Right atrium auricular region (tissue), 2 donors: ENCODE results near the gene DCK. TPM values are rescaled to one million over a fixed set of nuclear protein-coding genes. Genes with fewer than 3 reads are reported as not detected.

Experiments
- DNase-seq: peaks from one replicate; pipeline ENCODE4 v3.0.0-alpha.2; 2019; ENCODE audit warnings: low spot score
- H3K27ac ChIP-seq, 2 donors: fragments of 200-600 bp; sonication (generic); 1 replicate in 1 of 2; 2 replicates in 1 of 2; pipeline ENCODE4 v1.5.1; 2016 to 2019
- H3K27me3 ChIP-seq, 2 donors: fragments of 200-600 bp; sonication (generic); one replicate each; pipeline versions ENCODE4 v1.5.1 to v1.6.0; 2017 to 2019
- H3K36me3 ChIP-seq: fragments of 200-600 bp; sonication (generic); one replicate; pipeline ENCODE4 v1.5.1; 2016
- H3K4me1 ChIP-seq, 2 donors: fragments of 200-600 bp; sonication (generic); one replicate each; pipeline versions ENCODE4 v1.5.1 to v1.6.0; 2017 to 2019
- H3K4me3 ChIP-seq, 2 donors: fragments of 200-600 bp; sonication (generic); 1 replicate in 1 of 2; 2 replicates in 1 of 2; pipeline ENCODE4 v1.5.1; 2017 to 2019; ENCODE audit warnings: mild to moderate bottlenecking in 1 of 2, moderate library complexity in 1 of 2
- H3K9me3 ChIP-seq, 2 donors: fragments of 200-600 bp; sonication (generic); one replicate each; pipeline ENCODE4 v1.5.1; 2019
- total RNA-seq, 2 donors: library from RNA; depleted of rRNA; stranded (reverse); fragments of >200 nt; gene quantifications; one replicate each; pipeline ENCODE4 v1.1.0, GENCODE V29; 2016
- TF ChIP-seq, protein P1 (sequence below), 2 donors: fragments of 200-600 bp; sonication (generic); IDR thresholded peaks; one replicate each; pipeline ENCODE4 v1.5.1; 2019; ENCODE audit warnings: antibody characterized with exemption in 2 of 2

The DCK gene
- total RNA-seq, 2 donors from 2014 or later = 7.7 to 8.2 TPM

GRCh38 chr4:70954032-70954431, 39.4 kb upstream of the DCK start:
- Histone ChIP-seq H3K36me3 (peaks cover under 1% of the 10 kb centered on the region), H3K27ac (no peak overlapping the region), H3K4me3 (no peak overlapping the region), H3K27me3 (no peaks in the 10 kb centered on the region), H3K4me1 (peaks cover 0 to 5% of the 10 kb centered on the region in 2 donors), H3K9me3 (no peaks in the 10 kb centered on the region)
- DNase-seq = no peak
- TF ChIP-seq, protein P1, sequence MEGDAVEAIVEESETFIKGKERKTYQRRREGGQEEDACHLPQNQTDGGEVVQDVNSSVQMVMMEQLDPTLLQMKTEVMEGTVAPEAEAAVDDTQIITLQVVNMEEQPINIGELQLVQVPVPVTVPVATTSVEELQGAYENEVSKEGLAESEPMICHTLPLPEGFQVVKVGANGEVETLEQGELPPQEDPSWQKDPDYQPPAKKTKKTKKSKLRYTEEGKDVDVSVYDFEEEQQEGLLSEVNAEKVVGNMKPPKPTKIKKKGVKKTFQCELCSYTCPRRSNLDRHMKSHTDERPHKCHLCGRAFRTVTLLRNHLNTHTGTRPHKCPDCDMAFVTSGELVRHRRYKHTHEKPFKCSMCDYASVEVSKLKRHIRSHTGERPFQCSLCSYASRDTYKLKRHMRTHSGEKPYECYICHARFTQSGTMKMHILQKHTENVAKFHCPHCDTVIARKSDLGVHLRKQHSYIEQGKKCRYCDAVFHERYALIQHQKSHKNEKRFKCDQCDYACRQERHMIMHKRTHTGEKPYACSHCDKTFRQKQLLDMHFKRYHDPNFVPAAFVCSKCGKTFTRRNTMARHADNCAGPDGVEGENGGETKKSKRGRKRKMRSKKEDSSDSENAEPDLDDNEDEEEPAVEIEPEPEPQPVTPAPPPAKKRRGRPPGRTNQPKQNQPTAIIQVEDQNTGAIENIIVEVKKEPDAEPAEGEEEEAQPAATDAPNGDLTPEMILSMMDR (IDR thresholded peaks at IDR 0.05) = no peak

DNA sequence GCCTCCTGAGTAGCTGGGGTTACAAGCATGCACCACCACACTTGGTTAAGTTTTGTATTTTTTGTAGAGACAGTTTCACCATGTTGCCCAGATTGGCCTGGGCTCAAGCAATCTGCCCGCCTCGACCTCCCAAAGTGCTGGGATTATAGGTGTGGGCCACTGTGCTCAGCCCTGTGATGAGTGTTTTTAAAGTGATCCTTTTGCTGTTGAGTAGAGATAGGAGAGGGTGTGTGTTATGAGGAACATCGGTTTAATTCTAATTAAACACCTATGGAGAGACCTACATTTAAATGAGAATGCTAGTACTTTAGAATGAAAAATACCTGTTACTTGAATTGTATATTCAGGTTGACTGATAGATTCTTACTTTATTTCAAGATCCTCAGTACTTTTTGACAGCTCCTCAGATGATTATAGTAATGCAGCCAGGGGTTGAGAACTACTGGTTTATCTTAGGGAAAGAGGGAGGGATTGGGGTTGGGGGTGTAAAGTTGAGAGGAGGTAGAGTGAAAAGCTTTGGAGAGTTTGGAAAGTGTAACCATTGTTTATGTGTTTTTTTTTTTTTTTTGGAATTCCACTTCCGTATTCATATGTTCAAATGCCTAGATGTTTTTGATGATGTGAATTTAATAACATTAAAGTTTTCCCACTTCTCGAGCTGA, 36.8 kb upstream of the DCK start:
- Histone ChIP-seq H3K27me3 (no peaks in the 10 kb centered on the region), H3K27ac (no peak overlapping the region), H3K4me3 (no peak overlapping the region), H3K36me3 (peaks cover 10% of the 10 kb centered on the region), H3K9me3 (no peaks in the 10 kb centered on the region), H3K4me1 (peaks cover 0 to 5% of the 10 kb centered on the region in 2 donors)
- TF ChIP-seq, protein P1 (IDR thresholded peaks at IDR 0.05) = no peak
- DNase-seq = no peak

GRCh38 chr4:70958681-70959080, 34.8 kb upstream of the DCK start:
- Histone ChIP-seq H3K9me3 (no peaks in the 10 kb centered on the region), H3K4me3 (no peak overlapping the region), H3K36me3 (peaks cover 10% of the 10 kb centered on the region), H3K4me1 (peaks cover 0 to 5% of the 10 kb centered on the region in 2 donors), H3K27ac (no peak overlapping the region), H3K27me3 (no peaks in the 10 kb centered on the region)
- TF ChIP-seq, protein P1 (IDR thresholded peaks at IDR 0.05) = no peak
- DNase-seq = no peak

DNA sequence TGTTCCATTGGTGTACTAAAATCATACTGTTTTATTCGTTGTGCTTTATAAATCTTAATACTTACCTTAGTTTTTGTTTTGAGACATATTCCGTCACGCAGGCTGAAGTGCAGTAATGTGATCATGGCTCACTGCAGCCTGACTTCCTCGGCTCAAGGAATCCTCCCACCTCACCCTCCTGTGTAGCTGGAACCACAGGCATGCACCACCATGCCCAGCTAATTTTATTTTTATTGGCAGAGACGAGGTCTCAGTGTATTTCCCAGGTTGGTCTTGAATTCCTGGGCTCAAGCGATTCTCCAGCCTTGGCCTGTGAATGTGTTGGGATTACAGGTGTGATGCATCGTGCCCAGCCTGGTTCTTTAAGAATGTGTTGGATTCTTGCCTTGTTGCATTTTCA, 24.4 kb upstream of the DCK start:
- H3K27me3 ChIP-seq = no peaks in the 10 kb centered on the region
- no peaks in the 10 kb centered on the region for H3K36me3 ChIP-seq
- TF ChIP-seq, protein P1 (IDR thresholded peaks at IDR 0.05) = no peak
- no peak for DNase-seq
- no peak overlapping the region for H3K27ac ChIP-seq
- H3K9me3 ChIP-seq = no peaks in the 10 kb centered on the region
- H3K4me1 ChIP-seq = no peaks in the 10 kb centered on the region
- no peak overlapping the region for H3K4me3 ChIP-seq

- Histone ChIP-seq H3K4me3 (no peak overlapping the region), H3K27ac (no peak overlapping the region), H3K9me3 (no peaks in the 10 kb centered on the region), H3K36me3 (peaks cover 8% of the 10 kb centered on the region), H3K4me1 (no peaks in the 10 kb centered on the region), H3K27me3 (no peaks in the 10 kb centered on the region)
- no peak for DNase-seq
- TF ChIP-seq, protein P1 (IDR thresholded peaks at IDR 0.05) = no peak
Observed at GRCh38 chr4:70976252-70976651, 17.2 kb upstream of the DCK start.
